Measurements from ENCODE around the gene PTP4A2.

The PTP4A2 gene

DNA sequence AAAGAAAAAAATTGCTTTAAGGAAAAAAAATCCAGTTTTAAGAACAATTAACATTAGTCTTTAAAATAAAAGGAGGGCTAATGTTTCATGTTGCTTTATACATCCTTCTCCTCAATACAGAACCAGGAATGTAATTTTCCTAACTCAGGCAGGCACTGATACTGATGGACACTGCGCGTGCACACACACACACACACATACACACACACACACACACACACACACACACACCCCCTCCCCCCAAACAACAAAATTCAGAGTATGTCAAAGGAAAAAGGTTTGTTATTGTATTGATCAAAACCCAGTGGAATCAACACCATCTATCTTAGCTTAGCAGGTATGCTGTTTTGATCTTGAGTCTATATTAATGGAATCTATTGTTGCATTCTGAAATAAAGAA is 31.6 kb downstream of the PTP4A2 start:
- Histone ChIP-seq H3K4me1 (ENCODE audit: insufficient read depth, low read length, poor library complexity, severe bottlenecking) (no peaks in the 10 kb centered on the region), H3K9ac (ENCODE audit: low read depth, low read length, poor library complexity, severe bottlenecking) (no peak overlapping the region), H3F3A (ENCODE audit: low read depth) (no peaks in the 10 kb centered on the region), H3K9me2 (replicated peaks; ENCODE audit: low read depth, low read length) (no peaks in the 10 kb centered on the region), H3K79me2 (ENCODE audit: insufficient read depth, low read length) (peaks cover 11% of the 10 kb centered on the region), H3K4me2 (ENCODE audit: low read depth, low read length, poor library complexity, severe bottlenecking) (no peak overlapping the region), H3K36me3 (ENCODE audit: insufficient read depth, low read length) (peaks cover 68% of the 10 kb centered on the region), H3K9me3 (ENCODE audit: insufficient read depth, low read depth, low read length) (no peaks in the 10 kb centered on the region), H2AFZ (ENCODE audit: low read length) (no peak overlapping the region), H3K27me3 (ENCODE audit: insufficient read depth, low read length, poor library complexity, severe bottlenecking) (no peaks in the 10 kb centered on the region), H4K20me1 (ENCODE audit: insufficient read depth, low read length, poor library complexity, severe bottlenecking) (peaks cover 13% of the 10 kb centered on the region), H3K4me3 (ENCODE audit: low read length, poor library complexity, severe bottlenecking) (no peak overlapping the region)
- no peak for TF ChIP-seq EZH2phosphoT487 (IDR thresholded peaks at IDR 0.05; ENCODE audit: borderline replicate concordance)
- TF ChIP-seq, protein P1, sequence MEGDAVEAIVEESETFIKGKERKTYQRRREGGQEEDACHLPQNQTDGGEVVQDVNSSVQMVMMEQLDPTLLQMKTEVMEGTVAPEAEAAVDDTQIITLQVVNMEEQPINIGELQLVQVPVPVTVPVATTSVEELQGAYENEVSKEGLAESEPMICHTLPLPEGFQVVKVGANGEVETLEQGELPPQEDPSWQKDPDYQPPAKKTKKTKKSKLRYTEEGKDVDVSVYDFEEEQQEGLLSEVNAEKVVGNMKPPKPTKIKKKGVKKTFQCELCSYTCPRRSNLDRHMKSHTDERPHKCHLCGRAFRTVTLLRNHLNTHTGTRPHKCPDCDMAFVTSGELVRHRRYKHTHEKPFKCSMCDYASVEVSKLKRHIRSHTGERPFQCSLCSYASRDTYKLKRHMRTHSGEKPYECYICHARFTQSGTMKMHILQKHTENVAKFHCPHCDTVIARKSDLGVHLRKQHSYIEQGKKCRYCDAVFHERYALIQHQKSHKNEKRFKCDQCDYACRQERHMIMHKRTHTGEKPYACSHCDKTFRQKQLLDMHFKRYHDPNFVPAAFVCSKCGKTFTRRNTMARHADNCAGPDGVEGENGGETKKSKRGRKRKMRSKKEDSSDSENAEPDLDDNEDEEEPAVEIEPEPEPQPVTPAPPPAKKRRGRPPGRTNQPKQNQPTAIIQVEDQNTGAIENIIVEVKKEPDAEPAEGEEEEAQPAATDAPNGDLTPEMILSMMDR (conservative IDR thresholded peaks at IDR 0.05; ENCODE audit: low read length): no peak

- H3K4me3 ChIP-seq (ENCODE audit: low read length, poor library complexity, severe bottlenecking): no peak overlapping the region
- no peak for TF ChIP-seq EZH2phosphoT487 (IDR thresholded peaks at IDR 0.05; ENCODE audit: borderline replicate concordance)
- TF ChIP-seq, protein P1 (conservative IDR thresholded peaks at IDR 0.05; ENCODE audit: low read length): no peak
- peaks cover 2% of the 10 kb centered on the region; the same call in 1 of the 2 replicates for H3K79me2 ChIP-seq (ENCODE audit: insufficient read depth, low read length)
- peaks cover 5% of the 10 kb centered on the region for H4K20me1 ChIP-seq (ENCODE audit: insufficient read depth, low read length, poor library complexity, severe bottlenecking)
- H3K27me3 ChIP-seq (ENCODE audit: insufficient read depth, low read length, poor library complexity, severe bottlenecking): no peaks in the 10 kb centered on the region
- peaks cover 60% of the 10 kb centered on the region for H3K36me3 ChIP-seq (ENCODE audit: insufficient read depth, low read length)
- H3K9ac ChIP-seq (ENCODE audit: low read depth, low read length, poor library complexity, severe bottlenecking): no peak overlapping the region
- no peak overlapping the region for H3K4me2 ChIP-seq (ENCODE audit: low read depth, low read length, poor library complexity, severe bottlenecking)
- no peaks in the 10 kb centered on the region for H3K9me2 ChIP-seq (replicated peaks; ENCODE audit: low read depth, low read length)
- no peaks in the 10 kb centered on the region for H3F3A ChIP-seq (ENCODE audit: low read depth)
- H3K9me3 ChIP-seq (ENCODE audit: insufficient read depth, low read depth, low read length): no peaks in the 10 kb centered on the region
- no peak overlapping the region for H2AFZ ChIP-seq (ENCODE audit: low read length)
- H3K4me1 ChIP-seq (ENCODE audit: insufficient read depth, low read length, poor library complexity, severe bottlenecking): no peaks in the 10 kb centered on the region
Observed at GRCh38 chr1:31905681-31906080, 32.5 kb downstream of the PTP4A2 start.

- peaks cover 54% of the 10 kb centered on the region for H3K36me3 ChIP-seq (ENCODE audit: insufficient read depth, low read length)
Observed at GRCh38 chr1:31905093-31905509, 33.1 kb downstream of the PTP4A2 start.

More at GRCh38 chr1:31905093-31905509, 33.1 kb downstream of the PTP4A2 start:
- Histone ChIP-seq H4K20me1 (ENCODE audit: insufficient read depth, low read length, poor library complexity, severe bottlenecking) (no peaks in the 10 kb centered on the region), H3K9me2 (replicated peaks; ENCODE audit: low read depth, low read length) (no peaks in the 10 kb centered on the region), H3K9me3 (ENCODE audit: insufficient read depth, low read depth, low read length) (no peaks in the 10 kb centered on the region), H3F3A (ENCODE audit: low read depth) (no peaks in the 10 kb centered on the region), H2AFZ (ENCODE audit: low read length) (no peak overlapping the region), H3K4me1 (ENCODE audit: insufficient read depth, low read length, poor library complexity, severe bottlenecking) (no peaks in the 10 kb centered on the region), H3K9ac (ENCODE audit: low read depth, low read length, poor library complexity, severe bottlenecking) (no peak overlapping the region), H3K27me3 (ENCODE audit: insufficient read depth, low read length, poor library complexity, severe bottlenecking) (no peaks in the 10 kb centered on the region), H3K4me2 (ENCODE audit: low read depth, low read length, poor library complexity, severe bottlenecking) (no peak overlapping the region), H3K4me3 (ENCODE audit: low read length, poor library complexity, severe bottlenecking) (no peak overlapping the region), H3K79me2 (ENCODE audit: insufficient read depth, low read length) (no peaks in the 10 kb centered on the region)
- TF ChIP-seq EZH2phosphoT487 (IDR thresholded peaks at IDR 0.05; ENCODE audit: borderline replicate concordance): no peak
- TF ChIP-seq, protein P1 (conservative IDR thresholded peaks at IDR 0.05; ENCODE audit: low read length): no peak
